GM06990 (cell line): ENCODE measurements around the gene TOLLIP.

Experiments used
- DNase-seq: peaks from one replicate; pipeline ENCODE4 v3.0.0-alpha.2; 2011; ENCODE audit not compliant: insufficient read length; ENCODE audit errors: extremely low read depth
- H3K27me3 ChIP-seq: replicated peaks from 2 replicates; pipeline ENCODE4 v1.6.0; 2011; ENCODE audit warnings: low read length; ENCODE audit not compliant: control insufficient read depth, insufficient read depth
- H3K36me3 ChIP-seq: 2 replicates; pipeline ENCODE4 v1.5.1; 2011; ENCODE audit warnings: low read length; ENCODE audit not compliant: control insufficient read depth, insufficient read depth
- H3K4me3 ChIP-seq: replicated peaks from 2 replicates; pipeline ENCODE4 v1.5.1; 2011; ENCODE audit warnings: low read depth, mild to moderate bottlenecking, control low read depth, low read length
- CTCF ChIP-seq: IDR thresholded peaks from 2 replicates; pipeline ENCODE4 v1.5.1; 2011; ENCODE audit warnings: low read length, control low read depth, mild to moderate bottlenecking, inconsistent platforms; ENCODE audit not compliant: insufficient read depth, poor library complexity, severe bottlenecking

Gene TOLLIP

DNA sequence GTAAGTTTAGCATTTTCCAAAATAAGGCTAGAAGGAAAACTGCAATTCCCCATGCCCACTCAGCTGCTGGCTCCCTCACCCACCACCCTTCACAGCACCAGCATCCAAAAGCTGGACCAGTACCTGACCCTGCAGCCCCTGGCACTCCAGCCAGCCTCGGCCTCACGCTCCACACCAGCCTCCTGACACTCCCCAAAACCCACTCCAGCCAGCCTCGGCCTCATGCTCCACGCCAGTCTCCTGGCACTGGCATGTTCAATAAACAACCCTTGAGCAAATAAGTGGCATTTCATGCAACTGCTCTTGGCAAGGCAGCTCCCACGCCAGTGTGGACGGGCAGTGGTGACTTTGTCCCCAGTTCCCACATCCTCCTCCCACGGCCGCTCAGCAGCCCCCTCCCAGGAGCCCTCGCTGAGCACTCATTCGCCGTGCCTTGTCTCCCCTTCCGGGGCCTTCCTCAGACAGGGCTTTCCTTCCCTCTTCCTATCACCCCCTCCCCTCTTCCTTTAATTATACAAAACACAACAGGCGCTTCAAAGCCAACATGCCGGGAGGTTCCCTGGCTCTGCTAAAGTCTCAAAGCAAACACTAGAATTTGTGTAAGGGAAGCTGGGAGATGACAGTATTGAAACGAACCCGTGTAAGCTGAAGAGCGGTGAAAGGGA, 6.8 kb downstream of the TOLLIP start:
- Histone ChIP-seq H3K27me3 (no peaks in the 10 kb centered on the region), H3K36me3 (peaks cover 10% of the 10 kb centered on the region), H3K4me3 (no peak overlapping the region)
- DNase-seq = no peak
- TF ChIP-seq CTCF = no peak

DNA sequence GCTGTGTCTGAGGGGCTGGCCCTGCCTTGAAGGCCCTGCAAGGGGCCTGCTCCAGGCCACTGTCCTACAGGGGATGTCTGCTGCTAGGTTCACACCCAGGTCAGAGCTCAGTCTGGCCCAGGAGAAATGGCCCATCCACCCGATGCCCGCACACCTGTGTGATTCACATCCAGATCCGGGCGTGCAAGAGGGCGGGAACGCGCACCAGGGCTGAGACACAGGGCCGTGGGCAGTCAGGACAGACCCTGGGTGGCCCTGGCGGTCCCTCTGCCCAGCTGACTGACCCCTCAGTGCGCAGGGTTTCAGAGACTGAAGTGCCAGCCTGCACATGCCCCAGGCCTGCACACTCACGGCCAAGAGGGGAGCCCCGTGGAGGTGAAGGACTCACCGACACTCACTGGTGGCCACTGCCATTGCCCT, 7.4 kb downstream of the TOLLIP start:
- TF ChIP-seq CTCF = no peak
- Histone ChIP-seq H3K4me3 (no peak overlapping the region), H3K36me3 (peaks cover 10% of the 10 kb centered on the region), H3K27me3 (no peaks in the 10 kb centered on the region)
- DNase-seq = no peak

DNA sequence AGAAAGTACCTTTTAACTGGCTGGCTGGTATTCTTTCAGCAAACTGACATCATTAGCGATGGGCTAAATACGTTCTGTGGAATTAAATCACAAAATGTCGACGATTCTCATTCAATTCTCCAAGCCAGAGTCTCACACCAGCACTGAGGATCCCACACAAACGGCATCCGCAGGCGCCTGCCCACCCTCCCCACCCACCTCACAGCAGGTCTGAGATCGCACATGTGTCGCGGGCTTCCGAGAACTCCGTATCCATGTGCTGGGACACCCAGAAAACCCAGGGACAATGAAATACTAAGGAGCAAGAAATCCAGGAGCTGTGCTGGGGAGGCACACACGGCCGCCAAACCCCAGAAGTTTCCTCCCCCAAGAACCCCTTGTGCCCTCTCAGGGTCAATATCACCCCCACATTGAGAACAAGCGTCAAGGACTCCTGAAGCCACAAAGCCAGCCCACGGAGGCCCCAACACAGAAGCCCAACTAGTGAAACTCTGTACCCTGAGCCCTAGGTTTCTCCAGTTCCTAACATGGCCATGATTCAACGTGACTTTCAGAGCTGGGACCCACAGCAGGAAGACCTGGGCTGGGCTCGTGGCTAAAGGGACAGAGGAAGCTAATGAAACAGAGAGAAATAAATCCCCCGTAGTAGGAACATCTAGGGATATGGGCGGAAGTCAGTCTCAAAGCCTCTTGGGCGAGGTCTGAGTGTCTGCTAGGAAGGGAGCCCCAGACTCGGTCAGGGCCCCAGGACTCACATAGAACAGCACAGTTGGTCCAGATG, 8.0 kb downstream of the TOLLIP start:
- DNase-seq = no peak

DNA sequence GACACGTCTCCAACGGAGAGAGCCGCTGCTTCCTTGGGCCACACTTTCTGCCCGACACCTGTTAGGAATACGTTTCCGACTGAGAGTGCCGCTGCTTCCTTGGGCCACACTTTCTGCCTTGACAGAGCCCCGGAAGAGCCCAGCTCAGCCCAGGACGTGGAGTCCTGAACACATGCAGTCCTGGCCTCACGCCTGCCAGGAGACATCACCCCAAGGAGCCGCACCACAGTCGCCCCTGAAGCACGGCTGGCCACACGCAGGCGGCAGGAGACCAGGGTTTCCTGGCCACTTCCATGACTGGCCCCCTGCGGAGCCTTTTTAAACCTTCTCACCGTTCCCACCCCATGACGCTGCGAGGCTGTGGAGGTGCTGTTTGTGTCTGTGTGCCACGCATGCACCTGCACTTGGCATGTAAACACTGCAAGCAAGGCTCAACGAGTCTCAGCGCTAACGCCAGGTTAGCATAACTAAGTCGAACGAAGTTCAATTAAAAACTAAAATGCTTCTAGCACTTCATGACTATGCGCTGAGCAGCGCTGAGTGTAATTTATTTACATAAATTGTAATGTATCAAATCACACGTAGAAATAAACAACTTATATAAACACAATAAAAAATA, 8.8 kb downstream of the TOLLIP start:
- Histone ChIP-seq H3K4me3 (no peak overlapping the region), H3K36me3 (peaks cover 10% of the 10 kb centered on the region), H3K27me3 (no peaks in the 10 kb centered on the region)
- no peak for TF ChIP-seq CTCF
- no peak for DNase-seq

More for the DNA sequence above, 8.0 kb downstream of the TOLLIP start:
- no peak for TF ChIP-seq CTCF
- peaks cover 10% of the 10 kb centered on the region for H3K36me3 ChIP-seq
- no peaks in the 10 kb centered on the region for H3K27me3 ChIP-seq
- H3K4me3 ChIP-seq = no peak overlapping the region

DNA sequence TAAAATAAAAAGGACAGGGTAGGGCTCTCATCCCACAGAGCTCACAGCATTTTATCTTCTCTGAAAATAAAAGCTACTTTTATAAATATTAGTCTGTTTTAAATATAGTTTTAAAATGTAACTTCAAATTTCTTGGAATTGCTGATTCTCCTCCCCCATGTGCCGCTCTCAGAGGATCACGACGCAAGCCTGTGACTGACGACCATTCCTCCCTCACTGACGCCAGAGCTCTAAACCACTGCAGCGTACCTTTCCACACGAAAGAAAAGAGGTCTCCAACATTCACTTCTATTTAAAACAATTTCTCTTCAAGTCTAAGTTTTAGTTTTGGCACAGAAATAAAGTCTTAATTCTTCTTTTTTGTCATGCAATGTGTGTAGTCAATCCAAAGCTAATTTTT, 9.3 kb downstream of the TOLLIP start:
- DNase-seq = no peak
- no peak overlapping the region for H3K4me3 ChIP-seq
- TF ChIP-seq CTCF = no peak
- H3K27me3 ChIP-seq = no peaks in the 10 kb centered on the region
- H3K36me3 ChIP-seq = peaks cover 11% of the 10 kb centered on the region
